Mesothelial cell of epicardium (in vitro differentiated cells): Measurements from ENCODE around the gene DDIT4. TPM values are rescaled to one million over a fixed set of nuclear protein-coding genes. Genes with fewer than 3 reads are reported as not detected.
"Not testable (repeated sequence)": the region's sequence is repeated elsewhere in the genome, so short reads cannot be mapped to it uniquely, and the experiment has no call there.

Source experiments
- DNase-seq, 2 experiments: peaks; one replicate each; pipeline ENCODE4 v3.0.0; 2021; ENCODE audit warnings: low spot score in 2 of 2; ENCODE audit not compliant: unreplicated experiment in 2 of 2
- H3K27ac Mint-ChIP-seq: 2 replicates; pipeline ENCODE4 v1.8.0; 2021; ENCODE audit warnings: mixed read lengths
- H3K27me3 Mint-ChIP-seq: 2 replicates; pipeline ENCODE4 v1.8.0; 2021; ENCODE audit warnings: low read depth, mixed read lengths
- H3K36me3 Mint-ChIP-seq: 2 replicates; pipeline ENCODE4 v1.8.0; 2021; ENCODE audit warnings: mixed read lengths
- H3K4me1 Mint-ChIP-seq: 2 replicates; pipeline ENCODE4 v1.8.0; 2021; ENCODE audit warnings: mixed read lengths
- H3K4me3 Mint-ChIP-seq: 2 replicates; pipeline ENCODE4 v1.8.0; 2021; ENCODE audit warnings: mild to moderate bottlenecking, moderate library complexity, mixed read lengths
- H3K9me3 Mint-ChIP-seq: 2 replicates; pipeline ENCODE4 v1.8.0; 2021; ENCODE audit warnings: mixed read lengths
- total RNA-seq: library from RNA; stranded (reverse); gene quantifications from 3 replicates; pipeline ENCODE4 v1.2.1, GENCODE V29; 2021
- TF ChIP-seq, protein P1 (sequence below): fragments of 200-600 bp; sonication (generic); IDR thresholded peaks from one replicate; pipeline ENCODE4 v1.5.0; 2021; ENCODE audit warnings: antibody characterized with exemption; ENCODE audit not compliant: unreplicated experiment

DDIT4 gene
- total RNA-seq, 1 donor from 2014 or later: 61.9 TPM

DNA sequence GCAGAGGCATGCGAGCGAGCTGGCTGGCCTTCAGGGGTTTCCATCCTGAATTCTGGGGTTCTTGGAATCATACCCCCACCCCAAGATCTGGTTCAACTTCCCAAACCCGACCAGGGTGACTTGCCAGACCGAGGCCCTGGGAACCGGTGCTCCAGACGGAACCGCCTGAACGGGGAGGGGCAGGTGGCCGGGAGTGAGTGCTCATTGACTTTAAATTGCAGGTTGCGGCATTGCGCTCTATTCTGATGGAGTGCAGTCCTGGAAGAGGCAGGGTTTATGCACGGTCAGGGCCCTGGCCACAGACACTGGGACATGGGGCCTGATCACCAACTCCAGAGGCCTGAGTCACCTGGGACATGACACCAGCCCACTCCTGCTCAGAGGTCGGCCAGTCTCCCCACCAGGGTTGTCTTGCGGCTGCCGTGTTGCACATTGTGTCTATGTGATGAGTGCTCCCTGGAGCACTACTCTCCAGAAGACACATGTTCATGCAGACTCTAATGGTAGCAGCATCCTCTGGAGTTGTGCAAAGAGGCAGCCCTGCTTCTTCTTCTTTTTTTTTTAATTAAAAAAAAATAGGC lies 5.8 kb upstream of the DDIT4 start:
- TF ChIP-seq, protein P1, sequence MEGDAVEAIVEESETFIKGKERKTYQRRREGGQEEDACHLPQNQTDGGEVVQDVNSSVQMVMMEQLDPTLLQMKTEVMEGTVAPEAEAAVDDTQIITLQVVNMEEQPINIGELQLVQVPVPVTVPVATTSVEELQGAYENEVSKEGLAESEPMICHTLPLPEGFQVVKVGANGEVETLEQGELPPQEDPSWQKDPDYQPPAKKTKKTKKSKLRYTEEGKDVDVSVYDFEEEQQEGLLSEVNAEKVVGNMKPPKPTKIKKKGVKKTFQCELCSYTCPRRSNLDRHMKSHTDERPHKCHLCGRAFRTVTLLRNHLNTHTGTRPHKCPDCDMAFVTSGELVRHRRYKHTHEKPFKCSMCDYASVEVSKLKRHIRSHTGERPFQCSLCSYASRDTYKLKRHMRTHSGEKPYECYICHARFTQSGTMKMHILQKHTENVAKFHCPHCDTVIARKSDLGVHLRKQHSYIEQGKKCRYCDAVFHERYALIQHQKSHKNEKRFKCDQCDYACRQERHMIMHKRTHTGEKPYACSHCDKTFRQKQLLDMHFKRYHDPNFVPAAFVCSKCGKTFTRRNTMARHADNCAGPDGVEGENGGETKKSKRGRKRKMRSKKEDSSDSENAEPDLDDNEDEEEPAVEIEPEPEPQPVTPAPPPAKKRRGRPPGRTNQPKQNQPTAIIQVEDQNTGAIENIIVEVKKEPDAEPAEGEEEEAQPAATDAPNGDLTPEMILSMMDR: no peak
- no peak for DNase-seq
- H3K27me3 Mint-ChIP-seq: no peaks in the 10 kb centered on the region
- no peak overlapping the region for H3K27ac Mint-ChIP-seq
- peaks cover 46% of the 10 kb centered on the region for H3K4me1 Mint-ChIP-seq
- H3K4me3 Mint-ChIP-seq: no peak overlapping the region
- H3K36me3 Mint-ChIP-seq: no peaks in the 10 kb centered on the region
- no peaks in the 10 kb centered on the region for H3K9me3 Mint-ChIP-seq

- H3K27me3 Mint-ChIP-seq, H3K36me3 Mint-ChIP-seq, H3K27ac Mint-ChIP-seq, DNase-seq, H3K4me3 Mint-ChIP-seq, H3K9me3 Mint-ChIP-seq: not testable (repeated sequence)
- peaks cover 46% of the 10 kb centered on the region for H3K4me1 Mint-ChIP-seq
These were observed 5.1 kb upstream of the DDIT4 start for GRCh38 chr10:72268475-72269200.

DNA sequence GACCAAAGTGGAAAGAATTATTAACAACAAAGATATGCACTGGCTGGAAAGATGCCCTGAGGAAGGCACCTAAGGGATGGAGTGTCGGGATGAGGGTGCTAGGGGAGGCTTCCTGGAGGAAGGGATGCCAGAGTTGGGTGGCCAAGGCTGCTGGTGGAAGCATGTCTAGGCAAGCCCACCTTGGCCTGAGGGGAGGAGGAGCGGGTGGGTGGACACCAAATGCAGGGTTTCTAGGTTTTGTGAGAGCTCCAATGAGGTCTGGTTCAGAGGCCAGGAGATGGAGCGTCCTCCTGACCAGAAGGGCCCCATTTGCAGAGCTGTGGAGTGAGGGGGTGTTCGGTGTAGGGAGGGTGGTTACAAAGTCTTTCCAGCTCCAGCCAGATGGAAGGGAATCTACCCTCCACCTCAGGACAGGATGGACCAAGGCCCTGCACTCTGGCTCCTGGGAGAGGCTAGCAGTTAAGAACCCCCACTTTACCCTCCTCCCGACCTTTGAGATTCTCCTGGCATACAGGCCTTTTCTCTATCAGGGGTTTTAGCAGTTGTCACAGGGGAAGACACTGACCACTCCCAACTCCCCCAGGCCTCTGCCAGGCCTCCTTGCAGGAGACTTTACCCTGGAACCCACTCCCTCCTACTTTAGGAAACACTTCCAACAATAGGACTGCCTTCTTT lies 3.0 kb upstream of the DDIT4 start:
- Mint-ChIP-seq H3K9me3 (no peaks in the 10 kb centered on the region), H3K36me3 (peaks cover 8% of the 10 kb centered on the region), H3K4me3 (no peak overlapping the region), H3K27me3 (no peaks in the 10 kb centered on the region), H3K27ac (peak overlapping the region; percentile 72), H3K4me1 (peaks cover 39% of the 10 kb centered on the region)
- TF ChIP-seq, protein P1: no peak
- no peak for DNase-seq

DNA sequence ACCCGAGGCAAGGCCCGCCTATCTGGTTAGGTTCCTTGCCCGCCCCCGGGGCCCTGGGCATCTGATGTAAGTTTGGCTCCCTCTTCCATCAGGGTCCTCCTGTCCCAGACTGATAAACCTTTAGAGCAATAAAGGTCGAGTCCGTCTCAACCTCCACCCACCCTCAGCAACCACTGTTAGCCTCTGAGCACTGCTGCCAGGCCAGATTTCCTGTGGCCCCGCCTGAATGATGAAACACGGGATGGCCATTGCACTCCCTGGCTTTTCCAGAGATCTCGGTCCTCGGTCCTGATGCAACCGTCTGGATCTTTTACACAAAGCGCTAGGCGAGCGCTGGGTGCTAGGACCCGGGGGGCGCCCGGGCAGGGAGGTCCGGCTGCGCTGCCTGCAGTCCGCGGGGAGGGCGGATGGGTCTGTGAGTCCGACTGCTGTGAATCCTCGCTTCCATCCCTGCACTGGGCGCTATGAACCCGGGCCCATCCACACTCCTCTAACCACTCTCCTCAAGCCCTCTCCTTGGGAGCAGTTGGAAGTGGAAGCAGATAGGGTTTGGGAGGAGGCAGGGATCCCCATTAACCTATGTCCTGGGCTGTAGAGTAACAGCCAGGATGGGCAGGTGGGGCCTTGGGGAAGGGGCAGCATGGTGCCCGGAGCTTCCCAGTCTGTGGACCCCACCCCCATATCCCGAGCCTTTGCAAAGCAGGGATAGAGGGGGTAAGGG lies 875 bp upstream of the DDIT4 start:
- peak overlapping the region; percentile 93 for H3K4me3 Mint-ChIP-seq
- no peaks in the 10 kb centered on the region for H3K27me3 Mint-ChIP-seq
- H3K4me1 Mint-ChIP-seq: peaks cover 45% of the 10 kb centered on the region

DNA sequence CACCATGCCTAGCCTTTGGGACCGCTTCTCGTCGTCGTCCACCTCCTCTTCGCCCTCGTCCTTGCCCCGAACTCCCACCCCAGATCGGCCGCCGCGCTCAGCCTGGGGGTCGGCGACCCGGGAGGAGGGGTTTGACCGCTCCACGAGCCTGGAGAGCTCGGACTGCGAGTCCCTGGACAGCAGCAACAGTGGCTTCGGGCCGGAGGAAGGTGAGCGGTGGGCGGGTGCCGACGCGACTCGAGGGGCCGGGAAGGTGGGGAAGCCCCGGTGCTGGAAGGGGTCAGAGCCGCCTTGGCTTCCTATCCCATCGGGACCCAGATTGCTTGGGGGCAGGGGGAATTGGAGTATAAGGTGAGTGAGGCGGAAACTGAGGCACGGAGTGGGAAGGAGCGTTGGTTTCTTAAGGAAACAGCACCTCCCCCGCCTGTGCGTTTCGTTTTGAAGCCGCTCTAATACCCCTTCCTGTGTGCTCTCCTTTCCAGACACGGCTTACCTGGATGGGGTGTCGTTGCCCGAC lies 547 bp downstream of the DDIT4 start:
- H3K36me3 Mint-ChIP-seq: peaks cover 8% of the 10 kb centered on the region
- TF ChIP-seq, protein P1: no peak
- H3K27me3 Mint-ChIP-seq: no peaks in the 10 kb centered on the region
- H3K9me3 Mint-ChIP-seq: no peaks in the 10 kb centered on the region
- no peak for DNase-seq
- H3K4me1 Mint-ChIP-seq: peaks cover 45% of the 10 kb centered on the region
- H3K4me3 Mint-ChIP-seq: peak overlapping the region; percentile 93
- H3K27ac Mint-ChIP-seq: peak overlapping the region; percentile 97

More for the DNA sequence above, 875 bp upstream of the DDIT4 start:
- Mint-ChIP-seq H3K27ac (peak overlapping the region; percentile 97), H3K9me3 (no peaks in the 10 kb centered on the region), H3K36me3 (peaks cover 8% of the 10 kb centered on the region)
- peak; percentile 61 to 77 for DNase-seq
- TF ChIP-seq, protein P1: no peak
